Endothelial cell of umbilical vein (primary cell): Measurements from ENCODE around the gene CELSR3. TPM values are rescaled to one million over a fixed set of nuclear protein-coding genes. Genes with fewer than 3 reads are reported as not detected.

Source experiments
- BruUV-seq: library from RNA; stranded (reverse); fragments of 400-500 nt; replicated peaks from 2 replicates; lab custom pipeline; 2021; lab: Mats Ljungman, UMichigan
- CTCF ChIA-PET: fragments of 300-600, 350-600 bp; sonication (Branson Sonifier 250); formaldehyde crosslinking; loops from one replicate; lab custom pipeline; 2021; ENCODE audit warnings: antibody characterized with exemption, inconsistent platforms; lab: Charles Lee
- POLR2A ChIA-PET: fragments of 300-600, 350-600 bp; sonication (Branson Sonifier 250); formaldehyde crosslinking; loops from one replicate; lab custom pipeline; 2021; ENCODE audit warnings: antibody characterized with exemption, inconsistent platforms; lab: Charles Lee
- DNase-seq: peaks from one replicate; pipeline ENCODE4 v3.0.0-alpha.2; 2011; ENCODE audit warnings: low read depth, low spot score
- FAIRE-seq: peaks from 2 replicates; lab custom pipeline; 2011; peaks lifted over from hg19 to GRCh38; lab: Jason Lieb, UNC
- H2AFZ ChIP-seq: 2 replicates; pipeline ENCODE4 v1.6.0; 2012; ENCODE audit warnings: low read depth, low read length, control low read depth, inconsistent platforms
- H3K27ac ChIP-seq: 2 replicates; pipeline ENCODE4 v1.5.1; 2011; ENCODE audit warnings: low read depth, mild to moderate bottlenecking, control low read depth, low read length, moderate library complexity; ENCODE audit not compliant: insufficient read depth
- H3K27me3 ChIP-seq, 2 experiments: 2 replicates each; pipeline versions ENCODE4 v1.6.0 to v1.6.1; 2011; ENCODE audit warnings: low read length in 2 of 2, mixed read lengths in 1 of 2; ENCODE audit not compliant: control insufficient read depth in 2 of 2, insufficient read depth in 2 of 2
- H3K36me3 ChIP-seq, 2 experiments: 2 replicates in 1 of 2; 3 replicates in 1 of 2; pipeline ENCODE4 v1.5.1; 2011; ENCODE audit warnings: low read length in 2 of 2, mild to moderate bottlenecking in 1 of 2, moderate library complexity in 1 of 2; ENCODE audit not compliant: control insufficient read depth in 2 of 2, insufficient read depth in 2 of 2; ENCODE audit errors: extremely low read depth in 1 of 2
- H3K4me1 ChIP-seq: 3 replicates; pipeline ENCODE4 v1.5.1; 2011; ENCODE audit warnings: mild to moderate bottlenecking, low read length; ENCODE audit not compliant: control insufficient read depth, insufficient read depth; ENCODE audit errors: extremely low read depth
- H3K4me2 ChIP-seq: 2 replicates; pipeline ENCODE4 v1.6.1; 2011; ENCODE audit warnings: low read length, control low read depth, mixed read lengths; ENCODE audit not compliant: insufficient read depth
- H3K4me3 ChIP-seq, 3 experiments: fragments of 200-600 bp in 1 of 3; sonication (generic), shearing (Covaris generic) in 1 of 3; replicated peaks in 1 of 3; 2 replicates each; pipeline ENCODE4 v1.5.1; 2011 to 2016; ENCODE audit warnings: control low read depth in 3 of 3, low read length in 3 of 3, mild to moderate bottlenecking in 2 of 3, inconsistent platforms in 1 of 3, low read depth in 1 of 3, moderate library complexity in 1 of 3; ENCODE audit not compliant: insufficient read depth in 1 of 3
- H3K79me2 ChIP-seq: 2 replicates; pipeline ENCODE4 v1.6.0; 2012; ENCODE audit warnings: low read length, inconsistent platforms; ENCODE audit not compliant: control insufficient read depth, insufficient read depth
- H3K9ac ChIP-seq: replicated peaks from 2 replicates; pipeline ENCODE3; 2011; ENCODE audit warnings: low read length, control low read depth; ENCODE audit not compliant: insufficient read depth; ENCODE audit errors: extremely low read depth
- H3K9me1 ChIP-seq: replicated peaks from 3 replicates; pipeline ENCODE4 v1.6.0; 2011; ENCODE audit warnings: mild to moderate bottlenecking, low read length; ENCODE audit not compliant: control insufficient read depth, insufficient read depth; ENCODE audit errors: extremely low read depth
- H3K9me3 ChIP-seq: replicated peaks from 2 replicates; pipeline ENCODE4 v1.5.1; 2012; ENCODE audit warnings: low read length, inconsistent platforms; ENCODE audit not compliant: control insufficient read depth, insufficient read depth
- H4K20me1 ChIP-seq: replicated peaks from 2 replicates; pipeline ENCODE3; 2011; ENCODE audit warnings: mild to moderate bottlenecking, low read length; ENCODE audit not compliant: control insufficient read depth, insufficient read depth; ENCODE audit errors: extremely low read depth
- CTCF ChIP-seq, 2 donors: IDR thresholded peaks; 1 replicate in 1 of 2; 2 replicates in 1 of 2; pipeline ENCODE4 v1.5.1; 2011; ENCODE audit warnings: low read length in 2 of 2, mild to moderate bottlenecking in 2 of 2, moderate library complexity in 2 of 2, control low read depth in 1 of 2, inconsistent platforms in 1 of 2, low read depth in 1 of 2; ENCODE audit not compliant: insufficient read depth in 1 of 2; ENCODE audit errors: extremely low read depth in 1 of 2
- EZH2 ChIP-seq: IDR thresholded peaks from 2 replicates; pipeline ENCODE4 v1.6.1; 2012; ENCODE audit warnings: borderline replicate concordance, low read depth, mild to moderate bottlenecking, moderate library complexity, low read length, inconsistent platforms; ENCODE audit not compliant: severe bottlenecking
- GATA2 ChIP-seq: IDR thresholded peaks from 2 replicates; pipeline ENCODE4 v1.7.0; 2011; ENCODE audit warnings: low read depth, mild to moderate bottlenecking, moderate library complexity, mixed read lengths, low read length; ENCODE audit not compliant: insufficient read length, insufficient read depth
- JUN ChIP-seq: IDR thresholded peaks from 2 replicates; pipeline ENCODE4 v1.6.1; 2011; ENCODE audit warnings: borderline replicate concordance, low read depth; ENCODE audit not compliant: insufficient read length, insufficient read depth
- POLR2A ChIP-seq: IDR thresholded peaks from 2 replicates; pipeline ENCODE4 v1.6.1; 2012; ENCODE audit warnings: low read depth, mild to moderate bottlenecking, control low read depth, low read length
- dilution Hi-C: fragments of 300-500 bp; cut with MboI; formaldehyde crosslinking; loops from one replicate; pipeline ENCODE4 v1.15.0; 2019; ENCODE audit warnings: low sequenced_read_pairs; ENCODE audit not compliant: extremely low pct_ligation_motif_present
- intact Hi-C: fragments of 100-400 bp; cut with micrococcal nuclease; formaldehyde crosslinking; loops from one replicate; pipeline ENCODE4 v1.10.0; 2022
- polyA plus RNA-seq, 4 experiments: library from polyadenylated mRNA; depleted of rRNA in 3 of 4; stranded (reverse) in 3 of 4; unstranded in 1 of 4; fragments of >200 nt; gene quantifications; 2 replicates each; pipeline versions ENCODE4 v1.2.1 to v1.2.3, GENCODE V29; 2011 to 2012; ENCODE audit warnings: missing spikeins in 1 of 4
- total RNA-seq: library from RNA; stranded (reverse); gene quantifications from 2 replicates; pipeline ENCODE4 v1.2.3, GENCODE V29; 2021

The CELSR3 gene
- total and polyA plus RNA-seq, 2 donors (not counting 3 experiments of a cell fraction or from before 2014, with no cell fraction given) = 0.25 to 0.71 TPM

- H3K9me3 ChIP-seq = no peaks in the 10 kb centered on the region
- no peaks in the 10 kb centered on the region for H3K9me1 ChIP-seq
- POLR2A ChIA-PET = no interaction called here
- H4K20me1 ChIP-seq = no peaks in the 10 kb centered on the region
- H3K36me3 ChIP-seq = no peaks in the 10 kb centered on the region
- BruUV-seq = no TSS peak
- CTCF ChIA-PET = no interaction called here
- no peak for FAIRE-seq
- H3K4me3 ChIP-seq = no peak overlapping the region
- H3K4me1 ChIP-seq = no peaks in the 10 kb centered on the region
- no peak overlapping the region for H3K9ac ChIP-seq
- no peak overlapping the region for H3K27ac ChIP-seq
- TF ChIP-seq JUN (no peak), EZH2 (no peak), CTCF (IDR thresholded peaks at IDR 0.05; ENCODE audit: extremely low read depth in 1 of 2, insufficient read depth in 1 of 2, low read depth in 1 of 2, low read length in 2 of 2) (no peak), GATA2 (no peak), POLR2A (no peak)
- intact Hi-C loops = no loop called here
- dilution Hi-C loops = no loop called here
- no peaks in the 10 kb centered on the region for H3K27me3 ChIP-seq
- H3K79me2 ChIP-seq = no peaks in the 10 kb centered on the region
- no peak overlapping the region for H3K4me2 ChIP-seq
- no peak overlapping the region for H2AFZ ChIP-seq
- no peak for DNase-seq
Measured at GRCh38 chr3:48650723-48651122, 12.0 kb downstream of the CELSR3 start.
